Measurements from ENCODE around the gene HCAR3.
"Not testable (repeated sequence)": the region's sequence is repeated elsewhere in the genome, so short reads cannot be mapped to it uniquely, and the experiment has no call there.

Gene HCAR3

DNA sequence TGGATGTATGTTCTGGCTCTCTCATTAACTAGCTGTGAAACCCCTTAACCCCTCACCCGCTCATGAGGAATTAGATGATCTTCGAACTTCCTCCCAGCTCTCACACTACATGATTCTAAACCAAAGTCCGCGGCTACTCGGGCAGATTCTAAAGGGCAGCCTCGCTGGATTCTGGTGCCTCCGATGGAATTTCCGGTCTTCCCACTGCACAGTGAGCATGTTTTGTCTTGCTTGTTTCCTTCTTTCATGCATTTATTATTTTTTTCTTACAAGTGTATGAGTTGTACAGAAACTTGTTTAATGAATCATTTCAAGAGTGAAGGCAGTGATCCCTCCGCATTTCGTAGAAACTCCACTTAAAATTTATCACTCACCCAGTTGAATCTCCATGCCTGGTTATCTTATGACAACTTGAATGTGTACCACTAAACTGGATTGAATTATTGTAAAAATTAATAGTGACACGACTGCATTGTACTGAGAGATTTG, 4.5 kb upstream of the HCAR3 start:
- DNase-seq = no peak

- not testable (repeated sequence) for DNase-seq
Observed at GRCh38 chr12:122715211-122715610, 1.4 kb downstream of the HCAR3 start.

DNA sequence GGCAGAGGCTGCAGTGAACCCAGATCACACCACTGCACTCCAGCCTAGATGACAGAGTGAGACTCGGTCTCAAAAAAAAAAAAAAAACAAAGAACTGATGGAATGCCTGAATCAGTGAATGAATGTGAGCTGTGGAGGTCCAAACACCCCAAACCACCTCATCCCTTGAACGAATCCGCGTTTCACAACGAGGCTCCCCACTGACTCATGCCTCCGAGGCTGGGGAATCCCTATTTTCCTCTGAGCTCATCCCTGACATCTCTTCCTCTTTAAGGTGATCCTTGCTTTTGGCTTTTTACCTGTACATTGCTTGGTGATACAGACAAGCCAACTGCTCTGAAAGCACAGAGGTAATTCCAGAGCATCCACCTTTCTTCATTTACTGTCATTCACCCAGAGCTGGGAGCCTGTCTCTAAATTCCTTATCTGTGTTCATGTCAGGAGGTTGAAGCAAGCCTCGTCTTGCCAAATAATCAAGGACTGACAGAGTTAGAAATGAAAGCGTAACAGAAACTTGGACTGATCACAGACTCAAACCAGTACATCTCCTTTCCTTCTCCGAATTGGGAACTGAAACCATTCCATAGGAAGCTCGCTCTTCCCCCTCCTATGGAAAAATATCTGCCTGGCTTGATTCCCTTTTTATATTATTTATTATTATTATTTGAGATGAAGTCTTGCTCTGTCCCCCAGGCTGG, 3.0 kb downstream of the HCAR3 start:
- DNase-seq = not testable (repeated sequence)

- not testable (repeated sequence) for DNase-seq
Observed at GRCh38 chr12:122711266-122711665, 5.3 kb downstream of the HCAR3 start.

GRCh38 chr12:122710341-122710740, 6.3 kb downstream of the HCAR3 start:
- peak; percentile 12 for DNase-seq

GRCh38 chr12:122709287-122709686, 7.3 kb downstream of the HCAR3 start:
- not testable (repeated sequence) for DNase-seq

DNA sequence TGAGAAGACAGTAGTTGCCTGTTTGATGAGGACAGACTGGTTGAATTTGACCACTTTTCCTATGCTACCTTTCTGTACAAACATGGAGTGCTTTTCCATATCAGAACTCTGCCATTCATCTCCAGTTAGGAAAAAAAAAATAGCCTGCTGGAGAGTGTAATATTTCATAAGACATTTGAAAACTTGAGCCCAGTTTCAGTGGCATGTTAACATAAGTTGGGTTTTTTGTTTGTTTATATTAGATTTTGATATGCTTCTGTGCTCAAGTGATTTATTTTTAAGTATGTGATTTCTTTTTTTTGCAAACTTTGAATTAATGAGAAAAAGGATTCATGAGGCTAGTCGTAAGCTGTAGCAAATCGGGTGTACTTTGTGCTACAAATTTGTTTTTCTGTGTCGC, 12.8 kb downstream of the HCAR3 start:
- not testable (repeated sequence) for DNase-seq

- DNase-seq = not testable (repeated sequence)
Observed at GRCh38 chr12:122702890-122703611, 13.6 kb downstream of the HCAR3 start, which contains the start of gene HCAR2. Gene HCAR2, minus strand, starts transcription at chr12:122703357. Its CDS starts 74 bp downstream, at chr12:122703283.

DNA sequence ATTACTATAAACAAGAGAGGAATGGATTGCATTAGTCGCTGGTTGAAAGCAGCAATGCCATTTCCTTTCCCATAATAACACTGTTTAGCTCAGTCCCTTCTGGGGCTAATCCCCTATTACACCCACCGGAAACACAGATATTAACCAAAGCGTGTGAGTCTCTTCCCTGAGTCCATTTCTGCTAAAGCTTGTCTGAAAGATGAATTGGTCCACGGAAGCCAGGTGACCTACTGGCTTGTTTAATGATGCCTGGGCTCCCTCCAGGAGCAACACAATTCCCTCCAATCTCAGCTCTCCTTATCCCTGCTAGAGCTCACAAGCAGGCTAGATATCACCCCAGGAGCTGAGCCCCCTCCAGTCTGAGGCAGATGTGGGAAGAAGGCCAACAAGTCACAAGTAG, 15.1 kb downstream of the HCAR3 start:
- not testable (repeated sequence) for DNase-seq

- not testable (repeated sequence) for DNase-seq
Observed at GRCh38 chr12:122700038-122700710, 16.4 kb downstream of the HCAR3 start.

DNA sequence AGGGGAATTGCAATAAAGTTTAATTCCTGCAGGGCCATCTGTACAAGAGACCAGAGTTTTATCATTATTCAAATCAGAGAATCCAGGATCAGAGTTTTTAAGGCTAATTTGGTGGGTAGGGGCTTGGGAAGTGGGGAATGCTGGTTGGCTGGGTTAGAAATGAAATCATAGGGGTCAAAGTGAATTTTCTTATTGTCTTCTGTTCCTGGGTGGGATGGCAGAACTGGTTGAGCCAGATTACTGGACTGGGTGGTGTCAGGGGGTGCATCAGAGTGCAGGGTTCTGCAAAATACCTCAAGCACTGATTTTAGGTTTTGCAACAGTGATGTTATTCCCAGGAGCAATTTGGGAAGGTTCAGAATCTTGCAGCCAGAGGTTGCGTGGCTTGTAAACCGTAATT, 19.7 kb downstream of the HCAR3 start:
- not testable (repeated sequence) for DNase-seq

- no peak for DNase-seq
Observed at GRCh38 chr12:122691566-122691965, 25.0 kb downstream of the HCAR3 start.

DNA sequence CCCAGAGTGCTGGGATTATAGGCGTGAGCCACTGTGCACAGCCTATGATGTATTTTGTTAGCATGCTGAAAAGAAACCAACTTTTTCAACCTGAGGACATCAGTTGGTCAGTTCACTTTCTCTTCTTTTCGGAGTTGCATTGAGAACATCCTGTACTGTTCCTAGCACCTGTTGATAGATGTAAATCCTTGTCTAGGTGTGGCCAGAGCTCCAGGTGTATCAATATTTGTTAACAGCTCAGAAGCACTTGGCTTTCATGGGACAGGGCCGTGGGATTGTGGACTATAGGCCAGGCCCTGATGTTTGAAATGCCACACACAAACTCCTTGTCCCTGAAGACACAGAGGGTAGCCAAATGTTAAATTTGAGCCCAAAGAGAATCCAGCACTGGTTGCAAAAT, 28.3 kb downstream of the HCAR3 start:
- DNase-seq = no peak

- no peak for DNase-seq
Observed at GRCh38 chr12:122687086-122687485, 29.5 kb downstream of the HCAR3 start.

GRCh38 chr12:122686538-122686937, 30.1 kb downstream of the HCAR3 start:
- DNase-seq = no peak

DNA sequence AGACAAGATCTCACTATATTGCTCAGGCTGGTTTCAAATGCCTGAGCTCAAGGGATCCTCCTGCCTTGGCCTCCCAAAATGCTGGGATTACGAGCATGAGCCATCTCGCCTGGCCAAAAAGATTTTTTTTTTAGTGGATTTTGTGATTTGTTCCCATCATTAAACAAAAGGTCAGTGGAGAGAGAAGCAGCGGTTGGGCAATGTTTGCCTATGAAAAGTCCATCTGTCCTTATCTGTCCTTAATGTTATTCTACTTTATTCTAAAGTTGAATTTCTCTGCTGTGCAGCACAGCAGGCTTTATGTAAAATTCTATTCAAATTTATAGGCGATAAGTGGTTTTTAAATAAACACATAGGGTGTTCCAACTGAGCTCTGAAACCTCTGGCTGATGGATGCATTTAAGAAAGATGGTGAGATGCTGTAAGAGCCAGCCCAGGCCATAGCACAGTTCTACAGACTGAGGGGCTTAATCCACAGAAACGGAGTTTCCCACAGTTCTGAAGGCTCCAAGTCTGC, 32.3 kb downstream of the HCAR3 start:
- no peak for DNase-seq

- no peak for DNase-seq
Observed at GRCh38 chr12:122681814-122682213, 34.8 kb downstream of the HCAR3 start.

DNA sequence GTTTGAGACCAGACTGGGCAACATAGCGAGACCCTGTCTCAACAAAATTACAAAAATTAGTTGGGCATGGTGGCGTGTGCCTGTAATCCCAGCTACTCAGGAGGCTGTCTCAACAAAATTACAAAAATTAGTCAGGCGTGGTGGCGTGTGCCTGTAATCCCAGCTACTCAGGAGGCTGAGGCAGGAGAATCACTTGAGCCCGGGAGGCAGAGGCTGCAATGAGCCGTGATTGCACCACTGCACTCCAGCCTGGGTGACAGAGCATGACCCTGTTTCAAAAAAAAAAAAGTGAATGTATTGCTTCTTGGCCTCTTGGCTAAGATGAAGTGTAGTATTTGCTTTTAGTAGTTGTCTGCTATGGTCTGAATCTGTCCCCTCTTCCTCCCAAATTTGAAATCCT, 35.6 kb downstream of the HCAR3 start:
- not testable (repeated sequence) for DNase-seq

- DNase-seq = not testable (repeated sequence)
Observed at GRCh38 chr12:122676781-122677180, 39.8 kb downstream of the HCAR3 start.

- DNase-seq = not testable (repeated sequence)
Observed at GRCh38 chr12:122676015-122676414, 40.6 kb downstream of the HCAR3 start.

GRCh38 chr12:122672515-122672914, 44.1 kb downstream of the HCAR3 start:
- no peak for DNase-seq

- DNase-seq = no peak
Observed at GRCh38 chr12:122669397-122670070, 47.1 kb downstream of the HCAR3 start.

DNA sequence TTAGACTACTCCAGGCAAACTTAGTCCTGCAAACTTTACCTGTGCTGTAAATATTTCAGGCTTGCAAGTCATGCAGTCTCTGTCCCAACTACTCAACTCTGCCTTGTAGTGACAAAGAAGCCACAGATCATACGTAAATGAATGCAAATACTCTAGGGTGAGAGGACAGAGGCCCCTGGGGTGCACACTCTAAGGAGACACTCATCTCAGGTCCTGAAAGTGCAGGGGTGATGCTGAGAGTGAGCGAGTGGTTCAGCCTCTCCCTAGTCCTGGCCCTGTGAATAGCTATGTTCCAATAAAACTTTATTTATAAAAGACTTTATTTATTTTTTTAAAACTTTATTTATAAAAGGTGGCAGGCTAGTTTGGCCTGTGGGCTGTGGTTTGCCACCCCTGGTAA, 48.3 kb downstream of the HCAR3 start:
- DNase-seq = no peak

Measured in activated CD8-positive, alpha-beta memory T cell treated with anti-CD3 and anti-CD28 coated beads, Interleukin-2, amount 50 U/mL, for 48 hours (primary cell).